PC-9 (cell line): ENCODE measurements around the gene POGZ. TPM values are rescaled to one million over a fixed set of nuclear protein-coding genes. Genes with fewer than 3 reads are reported as not detected.

ENCODE experiments used
- BruUV-seq: library from RNA; stranded (reverse); fragments of 400-500 nt; replicated peaks from 2 replicates; lab custom pipeline; 2021; lab: Mats Ljungman, UMichigan
- CTCF ChIA-PET: fragments of 300-600 bp; sonication (Branson Sonifier 250); formaldehyde crosslinking; loops from one replicate; lab custom pipeline; 2022; ENCODE audit warnings: antibody characterized with exemption; lab: Charles Lee
- POLR2A ChIA-PET: fragments of 300-600 bp; sonication (Branson Sonifier 250); formaldehyde crosslinking; loops from one replicate; lab custom pipeline; 2022; ENCODE audit warnings: antibody characterized with exemption; ENCODE audit not compliant: unreplicated experiment; lab: Charles Lee
- DNase-seq, 2 experiments: peaks; one replicate each; pipeline versions ENCODE4 v3.0.0 to v3.0.0-alpha.2; 2015 to 2022; ENCODE audit warnings: mixed read lengths in 1 of 2
- H2AFZ ChIP-seq: fragments of 200-600 bp; sonication (generic); 2 replicates; pipeline ENCODE4 v1.8.1; 2017; ENCODE audit warnings: antibody characterized with exemption
- H3F3A ChIP-seq: fragments of 200-600 bp; sonication (generic); 2 replicates; pipeline ENCODE4 v1.8.1; 2017; ENCODE audit warnings: antibody characterized with exemption, mild to moderate bottlenecking, low read depth; ENCODE audit not compliant: insufficient read depth
- H3K27ac ChIP-seq: fragments of 200-600 bp; sonication (generic); 2 replicates; pipeline ENCODE4 v1.6.1; 2016; ENCODE audit warnings: mixed run types
- H3K27me3 ChIP-seq: fragments of 200-600 bp; sonication (generic); 2 replicates; pipeline ENCODE4 v1.6.1; 2016; ENCODE audit warnings: low read depth, mixed run types; ENCODE audit not compliant: insufficient read depth
- H3K36me3 ChIP-seq: fragments of 200-600 bp; sonication (generic); 2 replicates; pipeline ENCODE4 v1.6.1; 2016; ENCODE audit warnings: low read depth, mixed run types
- H3K4me1 ChIP-seq: fragments of 200-600 bp; sonication (generic); replicated peaks from 2 replicates; pipeline ENCODE4 v1.6.1; 2016; ENCODE audit warnings: mixed run types; ENCODE audit not compliant: insufficient read depth
- H3K4me2 ChIP-seq: fragments of 200-600 bp; sonication (generic); 2 replicates; pipeline ENCODE4 v1.6.1; 2017; ENCODE audit warnings: mixed run types
- H3K4me3 ChIP-seq: fragments of 200-600 bp; sonication (generic); 2 replicates; pipeline ENCODE4 v1.6.1; 2016; ENCODE audit warnings: mixed run types
- H3K79me2 ChIP-seq: fragments of 200-600 bp; sonication (generic); 2 replicates; pipeline ENCODE4 v1.6.1; 2017; ENCODE audit warnings: low read depth, mixed run types
- H3K9me2 ChIP-seq: fragments of 200-600 bp; sonication (generic); 2 replicates; pipeline ENCODE4 v1.8.1; 2017; ENCODE audit warnings: mild to moderate bottlenecking; ENCODE audit not compliant: insufficient read depth
- H3K9me3 ChIP-seq: fragments of 200-600 bp; sonication (generic); 2 replicates; pipeline ENCODE4 v1.8.1; 2016; ENCODE audit warnings: low read depth; ENCODE audit not compliant: insufficient read depth
- H4K20me1 ChIP-seq: fragments of 200-600 bp; sonication (generic); 2 replicates; pipeline ENCODE4 v1.8.1; 2017; ENCODE audit not compliant: insufficient read depth
- EZH2 ChIP-seq: fragments of 200-600 bp; sonication (generic); IDR thresholded peaks from 2 replicates; pipeline ENCODE4 v1.8.0; 2017; ENCODE audit warnings: antibody characterized with exemption, low read depth
- intact Hi-C: fragments of 100-400 bp; cut with micrococcal nuclease; formaldehyde crosslinking; loops from one replicate; pipeline ENCODE4 v1.10.0; 2022; ENCODE audit not compliant: unreplicated experiment
- total RNA-seq: library from RNA; stranded (reverse); gene quantifications from 2 replicates; pipeline ENCODE4 v1.2.3, GENCODE V29; 2021
- TF ChIP-seq, protein P1 (sequence below): fragments of 200-600 bp; sonication (generic); conservative IDR thresholded peaks from 2 replicates; pipeline ENCODE4 v1.6.1; 2017; ENCODE audit warnings: mixed run types, antibody characterized with exemption, mild to moderate bottlenecking, moderate library complexity

Gene POGZ
- total RNA-seq, 1 experiment from 2014 or later, result 71.0 TPM

- H3K27ac ChIP-seq, result no peak overlapping the region
- no peaks in the 10 kb centered on the region for H3K9me3 ChIP-seq
- H3K4me2 ChIP-seq, result no peak overlapping the region
- no peaks in the 10 kb centered on the region for H3K4me1 ChIP-seq
- ChIA-PET CTCF (no interaction called here), POLR2A (no interaction called here)
- no peaks in the 10 kb centered on the region for H3K79me2 ChIP-seq
- no peaks in the 10 kb centered on the region for H3K27me3 ChIP-seq
- no peak for TF ChIP-seq EZH2
- TF ChIP-seq, protein P1, sequence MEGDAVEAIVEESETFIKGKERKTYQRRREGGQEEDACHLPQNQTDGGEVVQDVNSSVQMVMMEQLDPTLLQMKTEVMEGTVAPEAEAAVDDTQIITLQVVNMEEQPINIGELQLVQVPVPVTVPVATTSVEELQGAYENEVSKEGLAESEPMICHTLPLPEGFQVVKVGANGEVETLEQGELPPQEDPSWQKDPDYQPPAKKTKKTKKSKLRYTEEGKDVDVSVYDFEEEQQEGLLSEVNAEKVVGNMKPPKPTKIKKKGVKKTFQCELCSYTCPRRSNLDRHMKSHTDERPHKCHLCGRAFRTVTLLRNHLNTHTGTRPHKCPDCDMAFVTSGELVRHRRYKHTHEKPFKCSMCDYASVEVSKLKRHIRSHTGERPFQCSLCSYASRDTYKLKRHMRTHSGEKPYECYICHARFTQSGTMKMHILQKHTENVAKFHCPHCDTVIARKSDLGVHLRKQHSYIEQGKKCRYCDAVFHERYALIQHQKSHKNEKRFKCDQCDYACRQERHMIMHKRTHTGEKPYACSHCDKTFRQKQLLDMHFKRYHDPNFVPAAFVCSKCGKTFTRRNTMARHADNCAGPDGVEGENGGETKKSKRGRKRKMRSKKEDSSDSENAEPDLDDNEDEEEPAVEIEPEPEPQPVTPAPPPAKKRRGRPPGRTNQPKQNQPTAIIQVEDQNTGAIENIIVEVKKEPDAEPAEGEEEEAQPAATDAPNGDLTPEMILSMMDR, result no peak
- H4K20me1 ChIP-seq, result peaks cover 4% of the 10 kb centered on the region; the same call in 1 of the 2 replicates
- peaks cover 23% of the 10 kb centered on the region; the same call in 1 of the 2 replicates for H3K36me3 ChIP-seq
- no peak overlapping the region for H3K4me3 ChIP-seq
- intact Hi-C loops, result no loop called here
- no peaks in the 10 kb centered on the region for H3K9me2 ChIP-seq
- H3F3A ChIP-seq, result 0 out of 2 replicates have a peak, but pooled peaks cover 3% of the 10 kb centered on the region
- no peak for DNase-seq
- H2AFZ ChIP-seq, result no peak overlapping the region
- no TSS peak for BruUV-seq
These were observed 34.2 kb downstream of the POGZ start for GRCh38 chr1:151425103-151425502.

DNA sequence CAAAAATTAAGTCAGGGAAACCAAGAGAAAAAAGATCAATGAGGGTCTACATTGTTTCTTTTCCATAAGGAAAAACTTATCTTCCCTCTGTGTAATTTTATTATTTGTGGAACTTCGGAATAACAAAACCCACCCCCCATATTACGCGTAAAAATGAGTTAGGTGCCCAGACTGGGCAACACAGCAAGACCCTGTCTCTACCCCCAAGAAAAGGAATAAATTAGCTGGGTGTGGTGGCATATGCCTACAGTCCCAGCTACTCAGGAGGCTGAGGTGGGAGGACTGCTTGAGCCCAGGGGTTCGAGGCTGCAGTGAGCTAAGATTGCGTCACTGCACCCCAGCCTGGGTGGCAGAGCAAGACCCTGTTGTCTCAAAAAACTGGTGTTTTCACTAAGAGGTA, 39.5 kb downstream of the POGZ start:
- H3K9me3 ChIP-seq, result no peaks in the 10 kb centered on the region
- no TSS peak for BruUV-seq
- intact Hi-C loops, result no loop called here
- no peak overlapping the region for H3K27ac ChIP-seq
- POLR2A ChIA-PET, result no interaction called here
- no peak overlapping the region for H2AFZ ChIP-seq
- TF ChIP-seq, protein P1, result no peak
- no peak for TF ChIP-seq EZH2
- CTCF ChIA-PET, result interaction anchor here (0.6 kb wide), 1 partner anchor 593 kb away, joined by 6 read pairs; no protein-coding TSS in a partner anchor
- no peaks in the 10 kb centered on the region for H3K79me2 ChIP-seq
- no peak overlapping the region for H3K4me2 ChIP-seq
- H3K9me2 ChIP-seq, result no peaks in the 10 kb centered on the region
- no peak for DNase-seq
- peaks cover 3% of the 10 kb centered on the region; the same call in 1 of the 2 replicates for H3K36me3 ChIP-seq
- no peaks in the 10 kb centered on the region for H3K4me1 ChIP-seq
- H4K20me1 ChIP-seq, result 0 out of 2 replicates have a peak, but pooled peaks cover 2% of the 10 kb centered on the region
- 0 out of 2 replicates have a peak, but pooled peaks cover 3% of the 10 kb centered on the region for H3F3A ChIP-seq
- H3K4me3 ChIP-seq, result no peak overlapping the region
- no peaks in the 10 kb centered on the region for H3K27me3 ChIP-seq

DNA sequence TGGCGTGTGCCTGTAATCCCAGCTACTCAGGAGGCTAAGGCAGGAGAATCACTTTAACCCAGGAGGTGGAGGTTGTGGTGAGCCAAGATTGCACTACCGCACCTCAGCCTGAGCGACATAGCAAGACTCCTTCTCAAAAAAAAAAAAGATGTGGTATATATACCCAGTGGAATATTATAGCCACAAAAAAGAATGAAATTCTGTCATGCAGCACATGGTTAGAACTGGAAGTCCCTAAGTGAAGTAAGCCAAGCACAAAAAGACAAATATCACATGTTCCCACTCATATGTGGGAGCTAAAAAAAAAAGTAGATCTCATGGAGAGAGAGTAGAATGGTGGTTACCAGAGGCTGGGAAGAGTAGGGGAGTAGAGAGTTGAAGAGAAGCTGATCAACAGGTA, 41.2 kb downstream of the POGZ start:
- no peaks in the 10 kb centered on the region for H3K79me2 ChIP-seq
- no peaks in the 10 kb centered on the region for H3K9me3 ChIP-seq
- no peak overlapping the region for H3K4me3 ChIP-seq
- no peaks in the 10 kb centered on the region for H3K4me1 ChIP-seq
- POLR2A ChIA-PET, result no interaction called here
- no peaks in the 10 kb centered on the region for H3K9me2 ChIP-seq
- H3K36me3 ChIP-seq, result peaks cover 3% of the 10 kb centered on the region; the same call in 1 of the 2 replicates
- no peak for DNase-seq
- H2AFZ ChIP-seq, result no peak overlapping the region
- CTCF ChIA-PET, result interaction anchor here (0.6 kb wide), 2 partner anchors 19 to 114 kb away, joined by 3 to 7 read pairs; no protein-coding TSS in a partner anchor
- intact Hi-C loops, result no loop called here
- H3K27me3 ChIP-seq, result no peaks in the 10 kb centered on the region
- BruUV-seq, result no TSS peak
- no peaks in the 10 kb centered on the region for H3F3A ChIP-seq
- H4K20me1 ChIP-seq, result no peaks in the 10 kb centered on the region
- TF ChIP-seq, protein P1, result no peak
- TF ChIP-seq EZH2, result no peak
- no peak overlapping the region for H3K4me2 ChIP-seq
- H3K27ac ChIP-seq, result no peak overlapping the region
